ENCODE data around the gene BBS7.
A peak's percentile ranks its signal among the peaks of the same experiment; 100 is the strongest.

Gene BBS7

DNA sequence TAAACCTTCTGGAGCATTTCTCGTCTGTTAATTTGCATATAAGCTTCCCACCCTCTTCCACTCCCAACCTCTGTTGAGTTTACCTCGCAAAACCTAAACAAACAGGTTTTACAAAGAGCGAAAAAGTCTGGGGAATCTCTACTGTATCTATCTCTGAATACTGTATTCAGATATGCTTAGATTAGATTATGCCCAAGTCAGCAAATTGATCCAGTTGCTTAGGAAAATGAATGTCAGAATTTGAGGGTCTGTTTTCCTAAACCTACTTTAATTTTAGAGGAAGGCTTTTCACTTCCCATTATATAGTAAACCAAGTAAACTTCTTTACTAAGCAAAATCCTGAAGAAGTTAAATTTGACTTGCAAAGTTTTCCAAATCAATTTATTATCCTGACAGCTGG lies 53.3 kb downstream of the BBS7 start:
- peaks cover 70% of the 10 kb centered on the region for H4K20me1 ChIP-seq (ENCODE audit: insufficient read depth, low read length, poor library complexity, severe bottlenecking)
- H3K4me2 ChIP-seq (ENCODE audit: low read depth, low read length, poor library complexity, severe bottlenecking): peak overlapping the region; percentile 99
- 0 out of 2 replicates have a peak, but pooled peaks cover 5% of the 10 kb centered on the region for H3F3A ChIP-seq (ENCODE audit: low read depth)
- H3K4me1 ChIP-seq (ENCODE audit: insufficient read depth, low read length, poor library complexity, severe bottlenecking): peaks cover 50% of the 10 kb centered on the region
- H3K36me3 ChIP-seq (ENCODE audit: insufficient read depth, low read length): peaks cover 85% of the 10 kb centered on the region
- no peaks in the 10 kb centered on the region for H3K27me3 ChIP-seq (ENCODE audit: insufficient read depth, low read length, poor library complexity, severe bottlenecking)
- H2AFZ ChIP-seq (ENCODE audit: low read length): no peak overlapping the region
- TF ChIP-seq EZH2phosphoT487 (IDR thresholded peaks at IDR 0.05; ENCODE audit: borderline replicate concordance): no peak
- TF ChIP-seq, protein P1, sequence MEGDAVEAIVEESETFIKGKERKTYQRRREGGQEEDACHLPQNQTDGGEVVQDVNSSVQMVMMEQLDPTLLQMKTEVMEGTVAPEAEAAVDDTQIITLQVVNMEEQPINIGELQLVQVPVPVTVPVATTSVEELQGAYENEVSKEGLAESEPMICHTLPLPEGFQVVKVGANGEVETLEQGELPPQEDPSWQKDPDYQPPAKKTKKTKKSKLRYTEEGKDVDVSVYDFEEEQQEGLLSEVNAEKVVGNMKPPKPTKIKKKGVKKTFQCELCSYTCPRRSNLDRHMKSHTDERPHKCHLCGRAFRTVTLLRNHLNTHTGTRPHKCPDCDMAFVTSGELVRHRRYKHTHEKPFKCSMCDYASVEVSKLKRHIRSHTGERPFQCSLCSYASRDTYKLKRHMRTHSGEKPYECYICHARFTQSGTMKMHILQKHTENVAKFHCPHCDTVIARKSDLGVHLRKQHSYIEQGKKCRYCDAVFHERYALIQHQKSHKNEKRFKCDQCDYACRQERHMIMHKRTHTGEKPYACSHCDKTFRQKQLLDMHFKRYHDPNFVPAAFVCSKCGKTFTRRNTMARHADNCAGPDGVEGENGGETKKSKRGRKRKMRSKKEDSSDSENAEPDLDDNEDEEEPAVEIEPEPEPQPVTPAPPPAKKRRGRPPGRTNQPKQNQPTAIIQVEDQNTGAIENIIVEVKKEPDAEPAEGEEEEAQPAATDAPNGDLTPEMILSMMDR (conservative IDR thresholded peaks at IDR 0.05; ENCODE audit: low read length): no peak
- H3K9me3 ChIP-seq (ENCODE audit: insufficient read depth, low read depth, low read length): no peaks in the 10 kb centered on the region
- peak overlapping the region; percentile 43 for H3K9ac ChIP-seq (ENCODE audit: low read depth, low read length, poor library complexity, severe bottlenecking)
- no peaks in the 10 kb centered on the region for H3K9me2 ChIP-seq (replicated peaks; ENCODE audit: low read depth, low read length)
- H3K4me3 ChIP-seq (ENCODE audit: low read length, poor library complexity, severe bottlenecking): no peak overlapping the region
- peaks cover 78% of the 10 kb centered on the region for H3K79me2 ChIP-seq (ENCODE audit: insufficient read depth, low read length)

DNA sequence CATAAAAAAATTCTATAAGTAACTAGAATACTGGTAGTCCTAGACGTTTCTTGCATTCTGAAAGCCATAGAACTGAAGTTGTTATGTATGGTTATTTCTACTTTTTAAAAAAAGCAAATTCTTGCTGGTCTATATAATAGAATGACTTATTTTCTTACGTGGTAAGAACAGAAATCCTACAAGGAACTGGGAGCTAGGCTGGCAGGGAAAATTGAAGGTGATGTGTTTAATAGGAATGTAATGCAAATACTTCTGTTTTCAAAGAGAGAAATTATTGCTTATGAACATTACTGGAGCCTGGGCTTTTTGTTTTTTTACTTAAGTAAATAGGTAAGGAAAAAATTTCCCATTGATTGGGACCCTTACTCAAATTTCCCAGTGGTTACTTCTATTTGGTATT lies 55.5 kb downstream of the BBS7 start:
- TF ChIP-seq, protein P1 (conservative IDR thresholded peaks at IDR 0.05; ENCODE audit: low read length): no peak
- TF ChIP-seq EZH2phosphoT487 (IDR thresholded peaks at IDR 0.05; ENCODE audit: borderline replicate concordance): no peak
- Histone ChIP-seq H3K9me3 (ENCODE audit: insufficient read depth, low read depth, low read length) (no peaks in the 10 kb centered on the region), H3K4me2 (ENCODE audit: low read depth, low read length, poor library complexity, severe bottlenecking) (peak overlapping the region; percentile 27), H4K20me1 (ENCODE audit: insufficient read depth, low read length, poor library complexity, severe bottlenecking) (peaks cover 57% of the 10 kb centered on the region), H3K9me2 (replicated peaks; ENCODE audit: low read depth, low read length) (no peaks in the 10 kb centered on the region), H3F3A (ENCODE audit: low read depth) (0 out of 2 replicates have a peak, but pooled peaks cover 14% of the 10 kb centered on the region), H3K4me3 (ENCODE audit: low read length, poor library complexity, severe bottlenecking) (peak overlapping the region; percentile 21), H3K36me3 (ENCODE audit: insufficient read depth, low read length) (peaks cover 81% of the 10 kb centered on the region), H3K9ac (ENCODE audit: low read depth, low read length, poor library complexity, severe bottlenecking) (peak overlapping the region; percentile 15), H3K79me2 (ENCODE audit: insufficient read depth, low read length) (peaks cover 56% of the 10 kb centered on the region), H2AFZ (ENCODE audit: low read length) (no peak overlapping the region), H3K27me3 (ENCODE audit: insufficient read depth, low read length, poor library complexity, severe bottlenecking) (no peaks in the 10 kb centered on the region), H3K4me1 (ENCODE audit: insufficient read depth, low read length, poor library complexity, severe bottlenecking) (peaks cover 31% of the 10 kb centered on the region)

DNA sequence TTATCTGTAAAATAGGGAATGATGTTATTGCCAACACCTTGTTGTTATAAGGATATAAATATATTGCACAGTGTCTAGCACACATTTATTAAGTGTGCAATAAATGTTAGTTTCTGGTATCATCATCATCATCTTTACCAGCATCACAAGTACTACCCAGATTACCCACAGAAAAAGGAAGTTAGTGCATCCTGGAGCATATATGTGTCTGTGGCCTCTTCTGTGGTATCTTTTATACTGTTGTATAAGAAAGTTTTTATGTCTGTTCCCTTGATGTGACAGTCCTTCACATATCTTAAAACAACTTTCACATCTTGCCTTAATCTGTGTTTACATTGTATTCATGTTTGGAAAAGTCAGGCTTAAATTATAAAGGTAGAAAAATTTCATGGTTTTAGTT lies 59.2 kb downstream of the BBS7 start:
- H3K79me2 ChIP-seq (ENCODE audit: insufficient read depth, low read length): peaks cover 20% of the 10 kb centered on the region
- H3K4me1 ChIP-seq (ENCODE audit: insufficient read depth, low read length, poor library complexity, severe bottlenecking): no peaks in the 10 kb centered on the region
- no peak overlapping the region for H3K4me3 ChIP-seq (ENCODE audit: low read length, poor library complexity, severe bottlenecking)
- peaks cover 24% of the 10 kb centered on the region for H4K20me1 ChIP-seq (ENCODE audit: insufficient read depth, low read length, poor library complexity, severe bottlenecking)
- no peaks in the 10 kb centered on the region for H3K27me3 ChIP-seq (ENCODE audit: insufficient read depth, low read length, poor library complexity, severe bottlenecking)
- H3K36me3 ChIP-seq (ENCODE audit: insufficient read depth, low read length): peaks cover 69% of the 10 kb centered on the region
- H3K9me3 ChIP-seq (ENCODE audit: insufficient read depth, low read depth, low read length): no peaks in the 10 kb centered on the region
- no peak overlapping the region for H3K4me2 ChIP-seq (ENCODE audit: low read depth, low read length, poor library complexity, severe bottlenecking)
- H3F3A ChIP-seq (ENCODE audit: low read depth): 0 out of 2 replicates have a peak, but pooled peaks cover 14% of the 10 kb centered on the region
- no peaks in the 10 kb centered on the region for H3K9me2 ChIP-seq (replicated peaks; ENCODE audit: low read depth, low read length)
- H3K9ac ChIP-seq (ENCODE audit: low read depth, low read length, poor library complexity, severe bottlenecking): no peak overlapping the region
- no peak overlapping the region for H2AFZ ChIP-seq (ENCODE audit: low read length)
- no peak for TF ChIP-seq EZH2phosphoT487 (IDR thresholded peaks at IDR 0.05; ENCODE audit: borderline replicate concordance)

DNA sequence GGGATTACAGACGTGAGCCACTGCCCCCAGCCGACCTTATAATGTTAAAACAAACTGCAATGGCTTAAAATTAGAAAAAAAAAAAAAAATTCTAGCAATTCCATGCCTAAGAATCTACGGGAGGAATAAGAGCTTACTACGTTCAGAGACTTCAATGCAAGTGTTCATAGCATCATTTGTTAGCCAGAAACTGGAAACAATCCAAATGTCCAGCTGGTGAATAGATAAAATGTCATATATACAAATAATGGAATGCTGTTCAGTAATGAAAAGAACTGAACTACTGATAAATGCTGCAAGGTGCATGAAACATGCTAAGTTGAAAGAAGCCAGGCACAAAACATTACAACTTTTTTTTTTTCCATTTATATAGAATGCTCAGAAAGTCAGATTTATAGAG lies 63.9 kb downstream of the BBS7 start:
- no peaks in the 10 kb centered on the region for H3K9me2 ChIP-seq (replicated peaks; ENCODE audit: low read depth, low read length)
- no peak overlapping the region for H3K9ac ChIP-seq (ENCODE audit: low read depth, low read length, poor library complexity, severe bottlenecking)

More for the DNA sequence above, 63.9 kb downstream of the BBS7 start:
- no peaks in the 10 kb centered on the region for H3K27me3 ChIP-seq (ENCODE audit: insufficient read depth, low read length, poor library complexity, severe bottlenecking)
- peaks cover 28% of the 10 kb centered on the region for H4K20me1 ChIP-seq (ENCODE audit: insufficient read depth, low read length, poor library complexity, severe bottlenecking)
- H3K79me2 ChIP-seq (ENCODE audit: insufficient read depth, low read length): peaks cover 40% of the 10 kb centered on the region
- peaks cover 27% of the 10 kb centered on the region for H3K4me1 ChIP-seq (ENCODE audit: insufficient read depth, low read length, poor library complexity, severe bottlenecking)
- no peak overlapping the region for H2AFZ ChIP-seq (ENCODE audit: low read length)
- H3K4me2 ChIP-seq (ENCODE audit: low read depth, low read length, poor library complexity, severe bottlenecking): no peak overlapping the region
- TF ChIP-seq, protein P1 (conservative IDR thresholded peaks at IDR 0.05; ENCODE audit: low read length): no peak
- no peak for TF ChIP-seq EZH2phosphoT487 (IDR thresholded peaks at IDR 0.05; ENCODE audit: borderline replicate concordance)
- no peaks in the 10 kb centered on the region for H3K9me3 ChIP-seq (ENCODE audit: insufficient read depth, low read depth, low read length)
- no peak overlapping the region for H3K4me3 ChIP-seq (ENCODE audit: low read length, poor library complexity, severe bottlenecking)
- H3F3A ChIP-seq (ENCODE audit: low read depth): 0 out of 2 replicates have a peak, but pooled peaks cover 8% of the 10 kb centered on the region
- peaks cover 37% of the 10 kb centered on the region for H3K36me3 ChIP-seq (ENCODE audit: insufficient read depth, low read length)

Data from Loucy (cell line).